IMR-90 (cell line): ENCODE measurements around the gene RCL1. TPM values are rescaled to one million over a fixed set of nuclear protein-coding genes. Genes with fewer than 3 reads are reported as not detected.

Source experiments
- ATAC-seq: fragments of 200-7000 bp; cut with Tn5 transposase; 2 replicates; pipeline ENCODE4 v1.9.1; 2020; ENCODE audit warnings: low read depth, mild to moderate bottlenecking, moderate library complexity
- BruUV-seq: library from RNA; stranded (reverse); fragments of 400-500 nt; replicated peaks from 2 replicates; lab custom pipeline; 2021; lab: Mats Ljungman, UMichigan
- CTCF ChIA-PET: fragments of 300-600 bp; formaldehyde crosslinking; extraction: SDS; loops from one replicate; lab custom pipeline; 2021; ENCODE audit warnings: antibody characterized with exemption; lab: Yijun Ruan, JAX
- POLR2A ChIA-PET: fragments of 300-600 bp; sonication (Branson Sonifier 250); formaldehyde crosslinking; loops from one replicate; lab custom pipeline; 2022; ENCODE audit warnings: antibody characterized with exemption; ENCODE audit not compliant: unreplicated experiment; lab: Charles Lee
- DNase-seq: peaks from one replicate; pipeline ENCODE4 v3.0.0; 2013
- H2AFZ ChIP-seq: replicated peaks from 2 replicates; pipeline ENCODE3; 2013; ENCODE audit warnings: low read length, mild to moderate bottlenecking; ENCODE audit not compliant: poor library complexity
- H2AK5ac ChIP-seq: 2 replicates; pipeline ENCODE4 v1.6.1; 2013; ENCODE audit warnings: low read depth, low read length, inconsistent platforms
- H2AK9ac ChIP-seq: replicated peaks from 2 replicates; pipeline ENCODE3; 2013; ENCODE audit warnings: mild to moderate bottlenecking, low read depth, low read length, moderate library complexity; ENCODE audit not compliant: poor library complexity
- H2BK120ac ChIP-seq: 2 replicates; pipeline ENCODE4 v1.6.1; 2013; ENCODE audit warnings: low read depth, low read length, inconsistent platforms
- H2BK15ac ChIP-seq: 3 replicates; pipeline ENCODE4 v1.6.1; 2013; ENCODE audit warnings: low read depth, low read length, inconsistent platforms
- H2BK20ac ChIP-seq: 2 replicates; pipeline ENCODE4 v1.6.1; 2013; ENCODE audit warnings: low read depth, mild to moderate bottlenecking, inconsistent platforms, low read length, moderate library complexity
- H2BK5ac ChIP-seq: 2 replicates; pipeline ENCODE4 v1.6.1; 2013; ENCODE audit warnings: mild to moderate bottlenecking, low read depth, low read length, inconsistent platforms; ENCODE audit not compliant: poor library complexity, severe bottlenecking
- H3K14ac ChIP-seq: replicated peaks from 2 replicates; pipeline ENCODE4 v1.6.1; 2013; ENCODE audit warnings: low read depth, low read length, inconsistent platforms
- H3K18ac ChIP-seq: 2 replicates; pipeline ENCODE4 v1.6.1; 2013; ENCODE audit warnings: low read depth, low read length, control low read depth
- H3K23ac ChIP-seq: 2 replicates; pipeline ENCODE4 v1.6.1; 2013; ENCODE audit warnings: low read depth, low read length, inconsistent platforms
- H3K27ac ChIP-seq: 2 replicates; pipeline ENCODE4 v1.5.1; 2013; ENCODE audit warnings: mild to moderate bottlenecking, control low read depth, low read length; ENCODE audit not compliant: insufficient read depth
- H3K27me3 ChIP-seq: 2 replicates; pipeline ENCODE4 v1.6.1; 2013; ENCODE audit warnings: low read length; ENCODE audit not compliant: control insufficient read depth, insufficient read depth
- H3K36me3 ChIP-seq: 2 replicates; pipeline ENCODE4 v1.6.1; 2013; ENCODE audit warnings: low read length, mixed read lengths; ENCODE audit not compliant: control insufficient read depth, insufficient read depth
- H3K4ac ChIP-seq: 2 replicates; pipeline ENCODE4 v1.6.1; 2013; ENCODE audit warnings: low read depth, low read length, inconsistent platforms
- H3K4me1 ChIP-seq: 2 replicates; pipeline ENCODE4 v1.6.1; 2013; ENCODE audit warnings: low read length, mixed read lengths; ENCODE audit not compliant: control insufficient read depth, insufficient read depth
- H3K4me2 ChIP-seq: 2 replicates; pipeline ENCODE4 v1.6.1; 2013; ENCODE audit warnings: low read depth, mild to moderate bottlenecking, control low read depth, low read length, moderate library complexity
- H3K4me3 ChIP-seq: 2 replicates; pipeline ENCODE4 v1.5.1; 2013; ENCODE audit warnings: low read depth, mild to moderate bottlenecking, control low read depth, low read length, moderate library complexity; ENCODE audit not compliant: insufficient read depth
- H3K56ac ChIP-seq: 2 replicates; pipeline ENCODE4 v1.6.1; 2013; ENCODE audit warnings: low read length, inconsistent platforms; ENCODE audit not compliant: insufficient read depth; ENCODE audit errors: extremely low read depth
- H3K79me1 ChIP-seq, 2 experiments: 2 replicates each; pipeline ENCODE4 v1.6.1; 2013; ENCODE audit warnings: low read length in 2 of 2, inconsistent platforms in 1 of 2, low read depth in 1 of 2
- H3K9ac ChIP-seq: 2 replicates; pipeline ENCODE4 v1.6.1; 2013; ENCODE audit warnings: low read depth, low read length, control low read depth
- H3K9me1 ChIP-seq: 2 replicates; pipeline ENCODE4 v1.6.1; 2013; ENCODE audit warnings: low read length, inconsistent platforms; ENCODE audit not compliant: insufficient read depth
- H3K9me3 ChIP-seq: 2 replicates; pipeline ENCODE4 v1.6.1; 2013; ENCODE audit warnings: low read length; ENCODE audit not compliant: control insufficient read depth, insufficient read depth
- H4K20me1 ChIP-seq: 2 replicates; pipeline ENCODE4 v1.6.1; 2013; ENCODE audit warnings: low read length, inconsistent platforms; ENCODE audit not compliant: insufficient read depth
- H4K5ac ChIP-seq: 2 replicates; pipeline ENCODE4 v1.6.1; 2013; ENCODE audit warnings: mild to moderate bottlenecking, low read depth, low read length, control low read depth
- H4K8ac ChIP-seq, 2 experiments: 2 replicates each; pipeline ENCODE4 v1.6.1; 2013; ENCODE audit warnings: low read depth in 2 of 2, low read length in 2 of 2, control low read depth in 1 of 2, inconsistent platforms in 1 of 2
- H4K91ac ChIP-seq: 2 replicates; pipeline ENCODE4 v1.6.1; 2013; ENCODE audit warnings: low read depth, low read length, inconsistent platforms; ENCODE audit not compliant: insufficient read depth
- FOS ChIP-seq: fragments of 150-350 bp; IDR thresholded peaks from 2 replicates; pipeline ENCODE4 v1.6.1; 2016; ENCODE audit warnings: low read depth, low read length
- MAFK ChIP-seq: IDR thresholded peaks from 2 replicates; pipeline ENCODE4 v1.6.1; 2012; ENCODE audit warnings: low read depth, low read length, improper control_type of control experiment
- WGBS, 2 experiments: methylation state at CpG; one replicate each; pipeline versions ENCODE4 v1.1.5 to v1.1.7; 2013; ENCODE audit warnings: missing lambda C conversion rate in 2 of 2; ENCODE audit not compliant: insufficient read length in 1 of 2; ENCODE audit errors: extremely low coverage in 2 of 2; 5-methylcytosine and 5-hydroxymethylcytosine counted together
- dilution Hi-C: fragments of 300-500 bp; cut with HindIII; formaldehyde crosslinking; loops from one replicate; pipeline ENCODE4 v1.14.3; 2018; ENCODE audit warnings: low sequenced_read_pairs; ENCODE audit not compliant: unreplicated experiment
- in situ Hi-C: fragments of 300-500 bp; cut with MboI; formaldehyde crosslinking; loops from 3 replicates; pipeline ENCODE4 v1.14.3; 2019; ENCODE audit warnings: low sequenced_read_pairs, inconsistent platforms, mixed read lengths
- intact Hi-C: fragments of 100-400 bp; cut with micrococcal nuclease; formaldehyde crosslinking; loops from 2 replicates; pipeline ENCODE4 v1.10.0; 2022
- polyA plus RNA-seq, 3 experiments: library from polyadenylated mRNA; depleted of rRNA; stranded (reverse); fragments of >200 nt; gene quantifications; 2 replicates each; pipeline ENCODE4 v1.2.3, GENCODE V29; 2012; ENCODE audit warnings: low replicate concordance in 1 of 3
- total RNA-seq: library from RNA; depleted of rRNA; stranded (reverse); fragments of >200 nt; gene quantifications from 2 replicates; pipeline ENCODE4 v1.2.3, GENCODE V29; 2012

Gene RCL1
- total and polyA plus RNA-seq, 2 of the 4 experiments (the other 2 are of a cell fraction) = 12.3 to 13.8 TPM

DNA sequence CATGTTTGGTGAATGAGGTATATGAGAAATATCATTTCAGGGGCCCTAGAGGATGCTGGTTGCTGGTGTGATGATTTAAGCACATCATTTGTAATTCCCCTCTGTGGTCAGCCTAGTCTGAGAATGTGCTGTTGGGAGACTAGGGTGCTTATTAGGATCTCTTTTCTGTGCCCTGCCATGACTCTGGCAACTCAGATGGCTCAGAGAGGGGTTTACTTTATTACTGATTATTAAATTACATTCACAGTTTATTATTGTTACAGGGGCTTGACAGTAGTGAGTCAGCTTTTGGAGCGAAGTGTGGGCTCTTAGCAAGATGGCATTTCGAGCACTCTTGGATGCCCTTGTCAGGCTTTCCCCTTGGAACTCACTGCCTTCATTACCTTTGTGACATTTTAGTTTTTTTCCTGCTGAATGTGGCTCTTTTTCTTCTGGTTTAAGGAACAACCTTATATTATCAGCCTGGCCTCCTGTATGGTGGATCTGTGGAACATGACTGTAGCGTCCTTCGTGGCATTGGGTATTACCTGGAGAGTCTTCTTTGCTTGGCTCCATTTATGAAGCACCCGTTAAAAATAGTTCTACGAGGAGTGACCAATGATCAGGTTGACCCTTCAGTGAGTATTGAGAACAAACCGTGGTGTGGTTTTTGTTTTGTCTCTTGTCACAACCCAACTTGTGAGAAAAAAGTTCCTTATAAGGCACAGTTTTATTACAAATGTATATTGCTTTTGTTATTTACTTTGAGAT is 33.8 kb downstream of the RCL1 start:
- TF ChIP-seq FOS (peak; percentile 23; the same call in 1 of the 2 replicates), MAFK (no peak)
- H3K36me3 ChIP-seq = no peaks in the 10 kb centered on the region
- H3K9ac ChIP-seq = no peak overlapping the region
- peak; percentile 60 for DNase-seq
- ATAC-seq = peak; percentile 42
- ChIA-PET POLR2A (interaction anchor here (0.6 kb wide), 2 partner anchors 10 to 33 kb away, joined by 3 to 7 read pairs; no protein-coding TSS in a partner anchor), CTCF (interaction anchor here (0.6 kb wide), 1 partner anchor 10 kb away, joined by 3 read pairs; no protein-coding TSS in a partner anchor)
- no peak overlapping the region for H4K8ac ChIP-seq
- no peak overlapping the region for H2AFZ ChIP-seq
- no peak overlapping the region for H2BK5ac ChIP-seq
- intact Hi-C loops (no loop called here), dilution Hi-C loops (no loop called here), in situ Hi-C loops (no loop called here)
- no peak overlapping the region for H3K27ac ChIP-seq
- H2BK15ac ChIP-seq = 0 out of 3 replicates have a peak overlapping the region, but pooled peaks have one; percentile 37
- no peak overlapping the region for H3K56ac ChIP-seq
- no peaks in the 10 kb centered on the region for H3K9me3 ChIP-seq
- no peak overlapping the region for H2AK9ac ChIP-seq
- no peak overlapping the region for H3K4ac ChIP-seq
- WGBS, 2 experiments = no CpG with 5 or more reads among the region's 7 CpGs
- no peak overlapping the region; the same call in 1 of the 2 replicates for H3K14ac ChIP-seq
- H3K27me3 ChIP-seq = no peaks in the 10 kb centered on the region
- no peak overlapping the region for H3K4me3 ChIP-seq
- H3K9me1 ChIP-seq = peaks cover 11% of the 10 kb centered on the region
- no peak overlapping the region for H3K18ac ChIP-seq
- no peak overlapping the region; the same call in 1 of the 2 replicates for H2BK120ac ChIP-seq
- no peaks in the 10 kb centered on the region for H4K20me1 ChIP-seq
- H3K4me2 ChIP-seq = no peak overlapping the region
- no peak overlapping the region for H4K5ac ChIP-seq
- no peak overlapping the region for H4K91ac ChIP-seq
- BruUV-seq = no TSS peak
- H2AK5ac ChIP-seq = no peak overlapping the region
- H3K79me1 ChIP-seq = peaks cover 20 to 34% of the 10 kb centered on the region in 2 experiments
- H3K4me1 ChIP-seq = peaks cover 17% of the 10 kb centered on the region
- no peak overlapping the region for H2BK20ac ChIP-seq
- no peak overlapping the region for H3K23ac ChIP-seq
